Liver (tissue), 9 donors: ENCODE data around the gene MIEN1. TPM values are rescaled to one million over a fixed set of nuclear protein-coding genes. Genes with fewer than 3 reads are reported as not detected.

Experiments used
- DNase-seq: peaks from one replicate; pipeline ENCODE4 v3.0.0-alpha.2; 2017; ENCODE audit warnings: low spot score
- H3K27ac ChIP-seq, 2 donors: one replicate each; pipeline ENCODE4 v1.7.0; 2013; ENCODE audit warnings: inconsistent platforms in 2 of 2, low read length in 2 of 2, control low read depth in 1 of 2, low read depth in 1 of 2, mild to moderate bottlenecking in 1 of 2
- H3K27me3 ChIP-seq, 4 donors: one replicate each; pipeline versions ENCODE4 v1.6.1 to v1.7.0; 2013; ENCODE audit warnings: low read length in 3 of 4, inconsistent platforms in 1 of 4, mild to moderate bottlenecking in 1 of 4, moderate library complexity in 1 of 4; ENCODE audit not compliant: control insufficient read depth in 4 of 4, insufficient read depth in 4 of 4
- H3K36me3 ChIP-seq, 4 donors: one replicate each; pipeline versions ENCODE4 v1.6.1 to v1.7.0; 2013; ENCODE audit warnings: low read length in 3 of 4, mild to moderate bottlenecking in 3 of 4, low read depth in 1 of 4, moderate library complexity in 1 of 4; ENCODE audit not compliant: control insufficient read depth in 4 of 4, insufficient read depth in 3 of 4
- H3K4me1 ChIP-seq, 4 donors: one replicate each; pipeline versions ENCODE4 v1.6.1 to v1.7.0; 2013; ENCODE audit warnings: low read length in 3 of 4, mild to moderate bottlenecking in 3 of 4, moderate library complexity in 1 of 4; ENCODE audit not compliant: control insufficient read depth in 4 of 4, insufficient read depth in 4 of 4
- H3K4me3 ChIP-seq, 3 donors: one replicate each; pipeline versions ENCODE4 v1.6.1 to v1.7.0; 2013; ENCODE audit warnings: low read length in 3 of 3, control low read depth in 1 of 3, low read depth in 1 of 3, mild to moderate bottlenecking in 1 of 3
- H3K9ac ChIP-seq, 2 donors: one replicate each; pipeline ENCODE4 v1.7.0; 2013; ENCODE audit warnings: low read length in 2 of 2, mild to moderate bottlenecking in 2 of 2, moderate library complexity in 2 of 2, control low read depth in 1 of 2, low read depth in 1 of 2
- H3K9me3 ChIP-seq, 4 donors: one replicate each; pipeline versions ENCODE4 v1.6.1 to v1.7.0; 2013; ENCODE audit warnings: low read length in 3 of 4; ENCODE audit not compliant: control insufficient read depth in 4 of 4
- FOXA2 ChIP-seq: IDR thresholded peaks from 2 replicates; pipeline ENCODE4 v1.6.1; 2016; ENCODE audit warnings: antibody characterized with exemption
- GABPA ChIP-seq, 2 donors: IDR thresholded peaks in 1 of 2; conservative IDR thresholded peaks in 1 of 2; 2 replicates each; pipeline ENCODE4 v1.6.1; 2016; ENCODE audit warnings: antibody characterized with exemption in 2 of 2, mild to moderate bottlenecking in 1 of 2, moderate library complexity in 1 of 2
- HNF4A ChIP-seq, 2 donors: conservative IDR thresholded peaks; 2 replicates each; pipeline ENCODE4 v1.6.1; 2016; ENCODE audit warnings: antibody characterized with exemption in 2 of 2, mild to moderate bottlenecking in 2 of 2
- HNF4G ChIP-seq: IDR thresholded peaks from 2 replicates; pipeline ENCODE4 v1.6.1; 2016; ENCODE audit warnings: antibody characterized with exemption
- JUND ChIP-seq, 2 donors: IDR thresholded peaks; 2 replicates each; pipeline ENCODE4 v1.6.1; 2016; ENCODE audit warnings: antibody characterized with exemption in 2 of 2
- MAX ChIP-seq: IDR thresholded peaks from 2 replicates; pipeline ENCODE4 v1.6.1; 2016; ENCODE audit warnings: antibody characterized with exemption
- NR2F2 ChIP-seq: IDR thresholded peaks from 2 replicates; pipeline ENCODE4 v1.6.1; 2016; ENCODE audit warnings: antibody characterized with exemption
- RAD21 ChIP-seq, 2 donors: IDR thresholded peaks; 2 replicates each; pipeline ENCODE4 v1.6.1; 2016; ENCODE audit warnings: antibody characterized with exemption in 2 of 2, mild to moderate bottlenecking in 2 of 2
- RXRA ChIP-seq, 2 donors: IDR thresholded peaks; 2 replicates each; pipeline ENCODE4 v1.6.1; 2017 to 2018; ENCODE audit warnings: antibody characterized with exemption in 2 of 2, mild to moderate bottlenecking in 1 of 2
- SP1 ChIP-seq: IDR thresholded peaks from 2 replicates; pipeline ENCODE4 v1.6.1; 2018; ENCODE audit warnings: antibody characterized with exemption, mild to moderate bottlenecking
- TAF1 ChIP-seq: conservative IDR thresholded peaks from 2 replicates; pipeline ENCODE4 v1.6.1; 2016; ENCODE audit warnings: antibody characterized with exemption, mild to moderate bottlenecking
- YY1 ChIP-seq: IDR thresholded peaks from 2 replicates; pipeline ENCODE4 v1.6.1; 2016; ENCODE audit warnings: antibody characterized with exemption, mild to moderate bottlenecking
- WGBS: extraction: QIAGEN DNeasy Blood & Tissue Kit; methylation state at CpG from one replicate; pipeline ENCODE4 v1.1.7; 2013; 5-methylcytosine and 5-hydroxymethylcytosine counted together
- polyA plus RNA-seq, 2 donors: library from polyadenylated mRNA; stranded (reverse) in 1 of 2; unstranded in 1 of 2; fragments of 200-250 nt in 1 of 2; fragments of >200 nt in 1 of 2; fragmentation: Nextera tagmentation in 1 of 2; extraction: Ambion mirVana in 1 of 2; gene quantifications; one replicate each; pipeline versions ENCODE4 v1.2.1 to v1.2.3, GENCODE V29; 2013 to 2015
- total RNA-seq, 2 donors: library from RNA; depleted of rRNA; stranded (reverse); fragments of >200 nt; gene quantifications; one replicate each; pipeline ENCODE4 v1.2.3, GENCODE V29; 2014
- TF ChIP-seq, protein P1 (sequence below): IDR thresholded peaks from 2 replicates; pipeline ENCODE4 v1.6.1; 2016; ENCODE audit warnings: antibody characterized with exemption, mild to moderate bottlenecking
- TF ChIP-seq, protein P2 (sequence below): fragments of 150-350 bp; IDR thresholded peaks from 2 replicates; pipeline ENCODE4 v1.5.1; 2017; ENCODE audit warnings: improper control_type of control experiment, low read depth, low read length; ENCODE audit not compliant: missing input control
- donor health status: healthy.
- donor health status: healthy.
- donor health status: healthy.
- donor health status: healthy.
- donor health status: healthy.

Gene MIEN1
- total RNA-seq (10 to 100 TPM; 11.1 to 13.4 TPM), polyA plus RNA-seq (10 to 100 TPM; 44.6 to 99.0 TPM)

DNA sequence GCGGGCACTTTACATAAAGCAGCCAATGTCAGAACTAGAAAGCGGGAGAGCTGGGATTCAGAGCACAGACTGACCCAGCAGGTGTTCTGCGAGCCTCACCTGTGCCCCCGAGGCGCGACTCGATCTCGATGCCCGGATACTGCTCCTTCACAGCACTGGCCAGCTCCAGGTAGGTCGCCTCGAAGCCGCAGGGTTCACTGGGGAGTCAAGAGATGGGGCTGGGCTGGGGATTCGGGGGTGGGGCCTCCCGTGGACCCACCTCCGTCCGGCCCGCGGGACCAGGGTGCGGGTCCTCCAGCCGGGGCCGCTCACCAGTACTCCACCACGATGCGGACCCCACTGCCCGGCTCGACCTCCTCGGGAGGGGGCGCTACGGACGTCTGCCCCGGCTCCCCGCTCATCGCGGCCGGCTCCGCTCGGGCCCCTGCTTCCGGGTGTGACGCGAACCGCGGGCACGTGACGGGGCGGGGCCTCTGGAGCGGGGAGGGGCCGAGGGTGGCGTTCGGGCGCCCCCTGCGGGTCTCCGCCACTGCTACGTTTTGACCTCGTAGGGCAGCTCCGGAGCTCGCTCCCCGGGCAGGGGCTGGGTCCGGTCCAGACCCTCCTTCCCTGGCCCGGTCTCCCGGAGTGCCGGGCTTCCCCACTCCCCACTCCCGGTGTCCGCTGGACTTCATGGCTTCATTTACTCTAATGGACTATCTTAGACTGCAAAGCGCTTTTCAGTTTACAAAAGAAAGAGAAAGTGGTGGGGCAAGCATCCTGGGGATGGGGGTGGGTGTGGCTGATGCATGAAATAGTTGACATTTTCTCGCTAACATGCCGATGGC, at the start of gene MIEN1:
TSS of gene MIEN1 (minus strand) at position 438 of the 827 bp plus-strand sequence. CDS start at position 401, 37 bp downstream.
- Histone ChIP-seq H3K9ac (peak within 1 kb of the TSS; percentile 39 to 63), H3K36me3 (peaks cover 4 to 26% (median 7%) of the 10 kb centered on the region in 4 donors), H3K27me3 (no peaks in the 10 kb centered on the region), H3K9me3 (no peaks in the 10 kb centered on the region), H3K4me3 (peak within 1 kb of the TSS; percentile 68 to 95 (median 80)), H3K27ac (peak within 1 kb of the TSS; percentile 53 to 85), H3K4me1 (peaks cover 5 to 20% (median 12%) of the 10 kb centered on the region in 4 donors)
- WGBS, result under 1% methylated on average over 65 of the region's 65 CpGs
- peak; percentile 98 for DNase-seq
- TF ChIP-seq RAD21 (IDR thresholded peaks at IDR 0.05), result peak; percentile 69 to 75
- TF ChIP-seq RXRA (IDR thresholded peaks at IDR 0.05), result no peak
- TF ChIP-seq NR2F2, result peak; percentile 56
- TF ChIP-seq, protein P1, sequence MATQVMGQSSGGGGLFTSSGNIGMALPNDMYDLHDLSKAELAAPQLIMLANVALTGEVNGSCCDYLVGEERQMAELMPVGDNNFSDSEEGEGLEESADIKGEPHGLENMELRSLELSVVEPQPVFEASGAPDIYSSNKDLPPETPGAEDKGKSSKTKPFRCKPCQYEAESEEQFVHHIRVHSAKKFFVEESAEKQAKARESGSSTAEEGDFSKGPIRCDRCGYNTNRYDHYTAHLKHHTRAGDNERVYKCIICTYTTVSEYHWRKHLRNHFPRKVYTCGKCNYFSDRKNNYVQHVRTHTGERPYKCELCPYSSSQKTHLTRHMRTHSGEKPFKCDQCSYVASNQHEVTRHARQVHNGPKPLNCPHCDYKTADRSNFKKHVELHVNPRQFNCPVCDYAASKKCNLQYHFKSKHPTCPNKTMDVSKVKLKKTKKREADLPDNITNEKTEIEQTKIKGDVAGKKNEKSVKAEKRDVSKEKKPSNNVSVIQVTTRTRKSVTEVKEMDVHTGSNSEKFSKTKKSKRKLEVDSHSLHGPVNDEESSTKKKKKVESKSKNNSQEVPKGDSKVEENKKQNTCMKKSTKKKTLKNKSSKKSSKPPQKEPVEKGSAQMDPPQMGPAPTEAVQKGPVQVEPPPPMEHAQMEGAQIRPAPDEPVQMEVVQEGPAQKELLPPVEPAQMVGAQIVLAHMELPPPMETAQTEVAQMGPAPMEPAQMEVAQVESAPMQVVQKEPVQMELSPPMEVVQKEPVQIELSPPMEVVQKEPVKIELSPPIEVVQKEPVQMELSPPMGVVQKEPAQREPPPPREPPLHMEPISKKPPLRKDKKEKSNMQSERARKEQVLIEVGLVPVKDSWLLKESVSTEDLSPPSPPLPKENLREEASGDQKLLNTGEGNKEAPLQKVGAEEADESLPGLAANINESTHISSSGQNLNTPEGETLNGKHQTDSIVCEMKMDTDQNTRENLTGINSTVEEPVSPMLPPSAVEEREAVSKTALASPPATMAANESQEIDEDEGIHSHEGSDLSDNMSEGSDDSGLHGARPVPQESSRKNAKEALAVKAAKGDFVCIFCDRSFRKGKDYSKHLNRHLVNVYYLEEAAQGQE, result no peak
- no peak for TF ChIP-seq JUND (IDR thresholded peaks at IDR 0.05)
- TF ChIP-seq GABPA (IDR thresholded peaks at IDR 0.05 in 1 of 2, conservative IDR thresholded peaks at IDR 0.05 in 1 of 2), result peak in 1 of 2 donors; percentile 41
- TF ChIP-seq, protein P2, sequence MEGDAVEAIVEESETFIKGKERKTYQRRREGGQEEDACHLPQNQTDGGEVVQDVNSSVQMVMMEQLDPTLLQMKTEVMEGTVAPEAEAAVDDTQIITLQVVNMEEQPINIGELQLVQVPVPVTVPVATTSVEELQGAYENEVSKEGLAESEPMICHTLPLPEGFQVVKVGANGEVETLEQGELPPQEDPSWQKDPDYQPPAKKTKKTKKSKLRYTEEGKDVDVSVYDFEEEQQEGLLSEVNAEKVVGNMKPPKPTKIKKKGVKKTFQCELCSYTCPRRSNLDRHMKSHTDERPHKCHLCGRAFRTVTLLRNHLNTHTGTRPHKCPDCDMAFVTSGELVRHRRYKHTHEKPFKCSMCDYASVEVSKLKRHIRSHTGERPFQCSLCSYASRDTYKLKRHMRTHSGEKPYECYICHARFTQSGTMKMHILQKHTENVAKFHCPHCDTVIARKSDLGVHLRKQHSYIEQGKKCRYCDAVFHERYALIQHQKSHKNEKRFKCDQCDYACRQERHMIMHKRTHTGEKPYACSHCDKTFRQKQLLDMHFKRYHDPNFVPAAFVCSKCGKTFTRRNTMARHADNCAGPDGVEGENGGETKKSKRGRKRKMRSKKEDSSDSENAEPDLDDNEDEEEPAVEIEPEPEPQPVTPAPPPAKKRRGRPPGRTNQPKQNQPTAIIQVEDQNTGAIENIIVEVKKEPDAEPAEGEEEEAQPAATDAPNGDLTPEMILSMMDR, result peak; percentile 72

GRCh38 chr17:39777534-39778365, 47.4 kb upstream of the MIEN1 start:
- 66% methylated on average over 11 of the region's 11 CpGs for WGBS
- H3K27me3 ChIP-seq, result no peaks in the 10 kb centered on the region
- peak overlapping the region in 1 of 2 donors; percentile 1 for H3K27ac ChIP-seq
- no peaks in the 10 kb centered on the region for H3K4me1 ChIP-seq
- peak overlapping the region in 1 of 3 donors; percentile 29 for H3K4me3 ChIP-seq
- H3K9ac ChIP-seq, result peak overlapping the region in 1 of 2 donors; percentile 53
- no peak for DNase-seq
- H3K36me3 ChIP-seq, result no peaks in the 10 kb centered on the region
- H3K9me3 ChIP-seq, result no peaks in the 10 kb centered on the region
- no peak for TF ChIP-seq MAX
- TF ChIP-seq HNF4A (conservative IDR thresholded peaks at IDR 0.05), result no peak
- no peak for TF ChIP-seq TAF1
- no peak for TF ChIP-seq JUND (IDR thresholded peaks at IDR 0.05)
- TF ChIP-seq RXRA (IDR thresholded peaks at IDR 0.05), result no peak
- TF ChIP-seq SP1, result no peak
- TF ChIP-seq GABPA (IDR thresholded peaks at IDR 0.05 in 1 of 2, conservative IDR thresholded peaks at IDR 0.05 in 1 of 2), result no peak
- no peak for TF ChIP-seq YY1
- no peak for TF ChIP-seq NR2F2
- TF ChIP-seq, protein P1, result no peak
- TF ChIP-seq, protein P2, result no peak
- no peak for TF ChIP-seq RAD21 (IDR thresholded peaks at IDR 0.05)
- no peak for TF ChIP-seq FOXA2
- TF ChIP-seq HNF4G, result no peak
